Stimulated activated CD8-positive, alpha-beta memory T cell treated with anti-CD3 and anti-CD28 coated beads, Interleukin-12 subunit alpha, Interleukin-12 subunit beta, amount 100 ng/mL, for 24 hours (primary cell): ENCODE data around the gene OR10G8.
"Not testable (repeated sequence)": the region's sequence is repeated elsewhere in the genome, so short reads cannot be mapped to it uniquely, and the experiment has no call there.

Source experiments
- DNase-seq: peaks from one replicate; pipeline ENCODE4 v3.0.0-alpha.2; 2020; ENCODE audit errors: extremely low read depth

OR10G8 gene, protein sequence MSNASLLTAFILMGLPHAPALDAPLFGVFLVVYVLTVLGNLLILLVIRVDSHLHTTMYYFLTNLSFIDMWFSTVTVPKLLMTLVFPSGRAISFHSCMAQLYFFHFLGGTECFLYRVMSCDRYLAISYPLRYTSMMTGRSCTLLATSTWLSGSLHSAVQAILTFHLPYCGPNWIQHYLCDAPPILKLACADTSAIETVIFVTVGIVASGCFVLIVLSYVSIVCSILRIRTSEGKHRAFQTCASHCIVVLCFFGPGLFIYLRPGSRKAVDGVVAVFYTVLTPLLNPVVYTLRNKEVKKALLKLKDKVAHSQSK

DNA sequence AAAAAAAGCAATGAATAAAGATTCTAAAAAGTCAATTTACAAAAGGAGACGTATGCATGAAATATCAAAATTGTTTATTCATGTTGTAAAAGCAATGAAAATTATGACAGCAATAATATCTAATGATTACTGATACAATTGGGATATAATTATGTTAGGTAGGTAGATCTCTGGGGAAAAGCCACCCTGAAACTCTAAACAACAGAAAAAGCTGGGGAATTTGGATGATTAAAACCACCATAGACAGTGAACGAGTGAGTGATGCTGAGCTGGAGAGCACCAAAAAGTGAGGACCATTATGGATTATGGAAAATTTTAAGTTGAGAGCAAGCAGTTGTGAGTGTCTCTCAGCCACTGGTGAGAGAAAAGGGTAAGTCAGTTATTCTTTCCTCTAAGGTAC, at the start of gene OR10G8:
OR10G8 (plus strand) TSS at position 301 of the 400 bp plus-strand sequence. CDS start 2,825 bp downstream, outside the sequence.
- no peak for DNase-seq

DNA sequence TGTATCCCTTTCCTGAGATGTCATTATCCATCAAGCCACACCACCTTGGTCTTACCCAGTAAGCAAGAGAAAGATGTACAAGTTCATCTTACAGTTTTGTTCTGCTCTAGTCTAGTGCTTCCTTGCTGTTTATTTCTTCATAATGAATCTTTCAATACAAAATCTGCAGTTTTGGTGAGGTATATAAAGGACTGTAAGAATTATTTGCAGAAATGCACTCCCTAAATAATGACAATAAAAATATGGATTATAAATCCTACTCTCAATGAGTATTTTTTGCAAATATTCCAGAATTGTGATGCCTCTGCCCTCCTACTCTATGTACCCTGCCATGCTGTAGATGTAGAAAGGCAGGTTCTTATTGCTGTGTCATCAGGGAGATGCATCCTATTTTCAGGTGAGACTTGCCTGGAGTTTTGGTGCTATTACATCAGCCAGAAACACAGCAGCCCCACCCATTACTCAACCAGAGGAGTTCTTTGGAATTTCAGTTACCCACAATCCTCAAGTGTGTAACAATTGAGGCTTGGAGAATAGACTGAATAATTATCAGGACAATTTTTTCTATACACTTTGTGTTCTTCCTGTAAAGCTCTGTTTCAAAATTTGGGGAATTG, 48.8 kb upstream of the OR10G8 start, which contains the start of gene OR10S1:
OR10S1 (minus strand) TSS at position 51 of the 617 bp plus-strand sequence. CDS start 117 bp downstream, outside the sequence.
- no peak for DNase-seq

DNA sequence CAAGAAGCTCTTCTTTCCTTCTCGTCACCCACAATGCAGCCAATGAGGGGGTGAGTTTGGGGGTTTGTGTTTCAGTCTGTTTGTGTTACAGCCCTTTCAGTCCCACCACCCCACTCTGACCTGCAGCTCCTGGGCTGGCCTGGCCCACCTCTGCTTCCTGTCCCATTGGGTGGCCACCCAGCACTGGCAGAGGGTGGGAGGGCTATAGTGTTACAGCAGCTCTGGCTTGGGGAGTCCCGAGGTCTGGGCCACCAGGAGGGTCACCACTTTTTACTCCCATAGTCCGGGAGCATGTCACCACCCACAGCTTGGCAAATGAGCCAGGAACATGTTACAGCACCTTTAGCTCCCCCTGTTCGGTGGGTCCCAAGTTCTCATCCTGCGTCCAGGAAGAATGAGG, 47.3 kb upstream of the OR10G8 start:
- DNase-seq, result no peak

DNA sequence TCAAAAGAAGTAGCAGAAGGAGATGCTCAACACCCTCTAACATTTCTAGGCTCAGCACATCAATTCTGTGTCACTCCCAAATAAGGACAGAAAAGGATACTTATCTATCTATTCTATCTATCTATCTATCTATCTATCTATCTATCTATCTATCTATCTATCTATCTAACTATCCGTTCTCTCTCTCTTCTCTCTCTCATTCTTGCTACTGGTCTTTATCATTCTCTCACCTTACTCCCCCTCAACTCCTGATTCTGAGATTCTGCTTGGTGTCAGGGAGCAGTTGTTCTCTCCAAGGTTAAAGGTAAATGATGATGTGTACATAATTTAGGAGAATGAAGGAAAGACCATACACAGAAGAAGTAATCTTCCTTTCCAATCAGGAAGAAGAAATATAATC, 31.5 kb upstream of the OR10G8 start, which contains the start of gene OR10G6:
OR10G6 (minus strand) TSS at position 43 of the 400 bp plus-strand sequence; CDS start at position 43, 0 bp downstream.
- DNase-seq, result no peak

DNA sequence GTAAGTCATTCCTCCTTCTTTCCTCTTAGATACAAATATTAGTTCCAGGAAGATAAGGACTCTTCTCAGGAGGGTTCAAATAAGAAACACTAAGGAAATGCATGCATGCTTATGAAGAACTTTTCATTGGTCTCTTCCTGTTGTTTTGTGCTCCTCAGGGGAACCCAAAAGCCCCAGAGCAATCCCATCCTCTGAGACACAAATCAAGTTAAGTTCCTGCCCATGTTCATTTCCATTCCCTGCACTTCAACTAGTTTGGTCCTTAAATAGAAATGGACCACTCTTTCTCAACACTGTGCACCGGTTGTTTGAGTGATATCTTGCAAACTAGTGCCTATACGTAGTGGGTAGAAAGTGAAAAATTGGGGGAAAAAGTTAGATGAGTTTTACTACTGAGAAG, 13.9 kb upstream of the OR10G8 start, which contains the start of gene OR10G4:
OR10G4 (plus strand) TSS at position 301 of the 400 bp plus-strand sequence. CDS start 2,578 bp downstream, outside the sequence.
- no peak for DNase-seq

DNA sequence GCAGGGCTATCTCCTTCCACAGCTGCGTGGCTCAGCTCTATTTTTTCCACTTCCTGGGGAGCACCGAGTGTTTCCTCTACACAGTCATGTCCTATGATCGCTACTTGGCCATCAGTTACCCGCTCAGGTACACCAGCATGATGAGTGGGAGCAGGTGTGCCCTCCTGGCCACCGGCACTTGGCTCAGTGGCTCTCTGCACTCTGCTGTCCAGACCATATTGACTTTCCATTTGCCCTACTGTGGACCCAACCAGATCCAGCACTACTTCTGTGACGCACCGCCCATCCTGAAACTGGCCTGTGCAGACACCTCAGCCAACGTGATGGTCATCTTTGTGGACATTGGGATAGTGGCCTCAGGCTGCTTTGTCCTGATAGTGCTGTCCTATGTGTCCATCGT, 10.8 kb upstream of the OR10G8 start:
- DNase-seq, result not testable (repeated sequence)

DNA sequence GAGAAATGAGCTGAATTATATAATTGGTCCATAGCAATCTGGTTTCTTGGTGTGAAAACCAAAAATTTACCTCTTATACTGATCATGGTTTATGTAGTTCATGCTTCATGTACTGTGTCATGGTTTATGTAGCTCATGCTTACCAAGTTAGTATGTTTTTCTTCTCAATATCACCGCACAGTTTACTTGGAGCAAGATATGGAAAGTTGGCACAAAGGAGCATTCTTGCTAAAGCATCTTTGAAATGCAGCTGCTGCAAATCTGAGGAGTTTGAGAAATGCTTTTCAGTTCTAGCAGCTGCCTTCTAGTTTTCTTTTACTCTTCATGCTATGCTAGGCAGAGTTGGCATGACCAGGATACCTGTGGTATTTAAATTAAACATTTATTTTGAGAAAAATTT, 10.1 kb downstream of the OR10G8 start:
- DNase-seq, result no peak

DNA sequence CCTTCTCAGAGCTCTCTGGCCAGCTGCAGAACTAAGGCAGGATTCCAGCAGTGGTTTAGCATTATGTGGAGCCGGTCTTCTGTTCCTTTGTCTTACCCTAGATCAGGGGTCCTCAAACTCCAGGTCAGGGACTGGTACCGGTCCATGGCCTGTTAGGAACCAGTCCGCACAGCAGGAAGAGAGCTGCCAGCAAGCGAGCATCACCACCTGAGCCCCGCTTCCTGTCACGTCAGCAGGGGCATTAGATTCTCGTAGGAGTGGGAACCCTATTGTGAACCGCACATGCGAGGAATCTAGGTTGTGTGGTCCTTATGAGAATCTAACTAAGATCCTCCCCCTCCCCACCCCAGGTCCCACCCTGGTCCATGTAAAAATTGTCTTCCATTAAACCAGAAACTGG, 13.0 kb downstream of the OR10G8 start:
- DNase-seq, result no peak

DNA sequence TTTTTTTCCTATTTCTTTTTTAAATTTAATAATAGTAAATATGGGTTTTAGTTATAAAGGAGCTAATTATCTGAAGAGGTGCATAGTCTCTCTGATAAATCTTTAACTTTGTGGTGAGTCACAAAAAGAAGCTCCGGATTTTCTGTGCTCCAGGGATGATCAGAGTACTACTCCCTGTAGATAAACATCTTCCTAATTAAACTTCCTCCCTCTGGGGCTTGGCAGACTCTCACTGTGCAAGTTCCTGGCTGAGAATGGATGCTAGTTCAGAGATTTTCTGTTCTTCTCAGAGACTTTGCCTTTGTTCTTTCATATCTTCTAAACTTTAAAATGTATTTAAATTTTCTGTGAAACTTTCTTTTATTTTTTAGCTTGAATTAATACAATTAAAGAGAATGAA, 14.7 kb downstream of the OR10G8 start, which contains the start of gene OR10G7:
OR10G7 (minus strand) TSS at position 72 of the 400 bp plus-strand sequence. CDS start 2,324 bp downstream, outside the sequence.
- DNase-seq, result no peak

DNA sequence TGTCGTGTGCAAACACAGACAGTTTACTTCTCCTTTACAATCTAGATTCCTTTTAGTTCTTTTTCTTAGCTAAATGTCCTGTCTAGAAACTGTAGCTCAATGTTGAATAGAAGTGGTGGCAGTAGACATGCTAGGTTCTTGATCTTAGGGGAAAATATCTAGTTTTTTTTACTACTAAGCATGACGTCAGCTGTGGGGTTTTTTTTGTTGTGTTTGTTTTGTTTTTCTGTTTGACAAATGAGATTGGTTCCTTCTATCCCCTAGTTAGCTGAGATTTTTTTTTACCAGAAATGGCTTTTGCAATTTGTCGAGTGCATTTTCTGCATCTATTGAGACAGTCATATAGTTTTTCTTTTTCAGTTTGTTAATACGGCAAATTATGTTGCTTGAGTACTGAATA, 16.8 kb downstream of the OR10G8 start:
- DNase-seq, result no peak

DNA sequence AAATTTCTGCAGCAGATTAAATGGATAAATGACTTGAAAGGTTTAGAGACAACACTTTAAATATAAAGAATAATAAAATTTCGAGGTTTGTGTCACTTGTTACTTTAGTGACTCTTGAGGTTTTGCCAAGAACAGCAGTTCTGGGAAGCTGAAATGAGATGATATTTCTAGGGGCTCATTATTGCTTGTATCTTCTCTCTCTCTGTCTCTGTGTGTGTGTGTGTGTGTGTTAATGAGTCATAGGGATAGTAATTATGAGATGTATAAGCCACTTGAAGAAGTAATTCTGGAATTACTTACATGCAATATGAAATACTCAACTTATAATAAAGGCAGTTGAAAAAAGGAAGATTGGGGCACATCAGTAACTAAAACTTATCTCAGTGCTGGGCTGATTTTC, 24.1 kb downstream of the OR10G8 start:
- DNase-seq, result no peak

DNA sequence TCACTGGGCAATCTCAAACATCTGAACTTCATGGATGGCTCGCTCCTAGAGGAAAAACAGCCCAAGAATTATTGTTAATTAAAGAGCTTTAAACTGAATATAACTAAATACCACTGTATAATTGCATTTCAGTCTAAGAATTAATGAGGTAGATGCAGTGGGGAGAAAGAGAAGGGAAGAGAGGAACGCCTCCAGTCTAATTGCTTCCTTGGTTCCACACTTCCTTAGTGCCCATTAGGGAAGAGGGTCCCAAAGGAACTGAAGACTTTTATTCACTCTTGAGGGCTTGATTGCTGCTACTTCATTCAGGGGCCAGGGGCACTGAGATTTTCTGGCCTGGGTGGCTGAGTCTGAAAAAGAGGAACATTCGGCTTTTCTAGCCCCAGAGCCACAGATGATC, 26.4 kb downstream of the OR10G8 start:
- DNase-seq, result no peak

DNA sequence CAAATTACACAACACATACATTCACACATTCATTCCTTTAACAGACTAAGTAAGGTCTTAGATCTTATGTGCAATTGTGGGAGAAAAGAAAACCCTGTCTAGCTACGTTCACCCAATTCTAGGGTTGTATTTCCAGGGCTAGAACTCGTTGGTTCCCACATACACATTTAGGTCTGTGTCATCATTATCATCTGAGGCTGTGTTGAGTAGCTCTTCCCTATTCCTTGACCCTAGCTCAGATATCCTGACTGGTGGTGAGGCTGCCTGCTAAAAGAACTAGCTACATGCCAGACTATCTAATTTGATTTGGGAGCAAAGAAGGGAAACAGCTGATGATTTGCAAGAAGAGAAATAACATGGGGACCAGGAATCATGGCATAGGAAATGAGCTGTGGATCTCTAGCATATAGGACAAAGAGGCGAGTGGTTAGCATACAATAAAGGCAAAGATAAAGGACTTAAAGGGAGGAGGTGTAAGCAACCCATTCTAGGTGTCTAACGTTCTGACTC, 42.1 kb downstream of the OR10G8 start:
- no peak for DNase-seq

DNA sequence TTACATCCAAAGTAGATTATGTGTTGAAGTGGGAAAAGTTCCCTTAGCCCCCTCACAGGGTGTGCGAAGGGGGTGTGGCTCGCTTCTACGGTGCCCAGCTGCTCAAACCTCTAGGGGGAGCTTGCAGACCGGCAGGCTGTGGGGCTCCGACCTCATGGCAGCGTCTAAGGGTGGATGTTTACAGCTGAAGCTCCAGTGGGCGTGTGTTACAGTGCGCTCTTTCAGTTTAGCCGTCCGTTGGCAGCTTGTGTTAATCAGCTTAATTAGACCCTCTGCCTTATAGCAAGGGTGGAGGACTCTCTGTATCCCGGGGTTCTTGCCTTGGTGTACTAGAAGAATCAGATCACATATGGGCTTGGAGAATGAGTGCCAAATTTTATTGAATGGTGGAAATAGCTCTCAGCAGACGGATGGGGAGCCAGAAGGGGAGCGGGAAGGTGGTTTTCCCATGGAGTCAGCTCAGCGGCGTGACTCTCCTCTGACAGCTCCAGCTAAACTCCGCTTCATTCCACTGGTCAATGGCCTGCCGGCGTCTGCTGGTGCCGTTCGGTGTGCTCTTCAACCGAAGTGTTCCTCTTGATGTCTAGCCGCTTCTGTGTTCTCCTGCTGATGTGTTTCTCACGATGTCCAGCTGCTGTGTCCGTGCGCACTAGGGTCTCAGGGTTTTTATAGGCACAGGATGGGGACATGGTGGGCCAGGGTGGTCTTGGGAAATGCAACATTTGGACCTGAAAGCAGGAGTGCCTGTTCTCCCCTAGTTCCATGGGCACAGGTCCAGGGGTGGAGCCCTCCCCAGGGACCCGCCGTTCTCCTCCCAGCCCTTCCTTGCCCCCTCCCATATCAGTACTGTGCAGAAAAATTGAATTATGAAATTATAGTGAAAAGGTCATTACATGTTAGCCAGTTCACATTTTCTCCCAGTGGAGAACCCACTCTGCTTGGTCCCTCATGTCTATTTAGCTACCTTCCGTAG, 43.1 kb downstream of the OR10G8 start:
- no peak for DNase-seq

DNA sequence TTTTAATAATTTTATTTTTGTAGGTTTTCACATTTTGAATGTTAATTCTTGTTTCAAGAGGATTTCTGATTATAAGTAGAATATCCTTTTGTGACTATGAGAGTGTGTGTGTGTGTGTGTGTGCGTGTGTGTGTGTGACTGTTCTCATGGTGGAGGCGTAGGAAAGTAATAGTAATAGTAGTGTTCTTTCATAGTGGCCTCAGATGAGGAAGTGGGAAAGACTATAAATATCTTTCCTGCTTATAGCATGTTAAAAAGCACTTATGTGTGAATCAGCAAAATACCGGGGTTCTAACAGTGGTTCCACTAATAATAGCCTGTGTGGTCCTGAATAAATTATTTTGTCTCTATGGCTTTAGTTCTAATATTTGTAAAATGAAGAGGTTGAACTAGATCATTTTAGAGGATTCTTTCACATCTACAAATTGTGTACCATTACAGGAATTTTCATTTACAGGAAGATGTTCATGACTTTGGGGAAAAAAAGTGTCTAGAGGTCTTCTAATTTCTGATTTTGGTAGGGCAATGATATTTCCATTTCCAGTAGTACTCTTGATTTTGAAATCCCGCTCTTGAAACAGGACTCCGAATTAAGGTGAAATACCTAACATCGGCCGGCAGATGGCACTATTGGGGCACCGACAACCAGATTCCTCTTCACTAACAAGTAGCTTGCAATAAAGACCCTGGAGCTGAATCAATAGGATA, 44.5 kb downstream of the OR10G8 start:
- peak; percentile 20 for DNase-seq

DNA sequence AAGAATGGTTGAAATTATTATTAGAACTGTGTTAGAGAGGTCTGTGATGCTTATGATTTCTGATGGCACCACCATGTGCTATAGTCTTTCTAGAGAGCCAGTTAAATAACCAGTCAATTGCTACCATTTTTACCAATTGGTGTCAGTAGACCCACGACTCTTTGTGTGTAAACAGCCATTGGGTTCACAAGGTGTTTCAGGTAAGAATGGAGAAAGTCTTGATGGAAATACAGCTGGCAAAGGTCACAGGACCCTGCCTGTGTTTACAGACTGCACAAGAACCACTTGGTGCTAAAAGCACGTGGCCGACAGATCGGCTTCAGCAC, 45.0 kb downstream of the OR10G8 start:
- no peak for DNase-seq

DNA sequence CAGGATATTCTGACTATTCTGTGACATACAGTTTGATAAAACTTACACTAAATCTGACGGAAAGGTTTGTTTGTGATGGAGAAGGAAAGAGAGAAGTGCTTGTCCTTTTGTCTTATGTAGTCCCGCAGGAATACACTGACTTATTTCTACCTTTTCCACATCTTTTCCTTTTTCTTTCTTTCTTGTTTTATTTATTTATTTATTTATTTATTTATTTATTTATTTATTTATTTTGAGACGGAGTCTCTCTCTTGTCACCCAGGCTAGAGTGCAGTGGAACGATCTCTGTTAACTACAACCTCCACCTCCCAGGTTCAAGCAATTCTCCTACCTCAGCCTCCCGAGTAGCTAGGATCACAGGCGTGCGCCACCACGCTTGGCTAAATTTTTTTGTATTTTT, 45.5 kb downstream of the OR10G8 start:
- no peak for DNase-seq

DNA sequence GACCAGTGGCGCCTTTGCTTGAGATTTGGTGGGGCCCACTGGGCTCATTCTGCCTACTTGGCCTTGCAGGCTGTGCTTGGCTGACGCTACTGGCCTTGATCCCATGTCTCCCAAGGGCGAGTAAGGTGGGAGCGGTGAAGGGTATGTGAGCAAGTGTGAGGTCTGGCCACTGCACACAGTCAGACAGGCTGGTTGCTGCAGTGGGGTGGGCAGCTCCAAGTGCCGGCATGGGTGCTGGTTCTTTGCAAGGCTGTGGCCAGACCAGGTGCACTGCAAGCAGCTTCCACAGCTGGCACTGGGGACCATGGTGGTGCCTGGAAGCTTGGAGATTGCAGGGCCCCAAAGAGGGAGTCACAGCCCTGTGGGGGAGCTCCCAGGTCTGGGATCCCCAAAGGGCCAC, 48.0 kb downstream of the OR10G8 start:
- DNase-seq, result no peak

DNA sequence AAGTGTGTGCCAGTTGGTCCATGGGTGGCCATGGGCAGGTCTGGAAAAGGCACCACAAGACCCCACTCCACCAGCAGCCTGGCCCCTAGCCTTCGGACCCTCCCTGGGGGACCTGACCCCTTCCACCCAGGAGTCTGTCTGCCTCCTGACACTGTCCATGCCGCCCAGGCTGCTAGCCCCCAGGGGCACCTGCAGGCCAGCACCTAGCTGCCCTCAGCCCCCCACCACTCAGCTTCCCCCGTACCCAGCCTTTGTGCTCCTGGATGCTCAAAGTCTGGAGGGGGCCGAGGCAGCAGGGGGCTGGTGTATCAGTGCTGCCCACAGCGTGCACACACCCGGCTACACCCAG, 48.9 kb downstream of the OR10G8 start:
- no peak for DNase-seq

DNA sequence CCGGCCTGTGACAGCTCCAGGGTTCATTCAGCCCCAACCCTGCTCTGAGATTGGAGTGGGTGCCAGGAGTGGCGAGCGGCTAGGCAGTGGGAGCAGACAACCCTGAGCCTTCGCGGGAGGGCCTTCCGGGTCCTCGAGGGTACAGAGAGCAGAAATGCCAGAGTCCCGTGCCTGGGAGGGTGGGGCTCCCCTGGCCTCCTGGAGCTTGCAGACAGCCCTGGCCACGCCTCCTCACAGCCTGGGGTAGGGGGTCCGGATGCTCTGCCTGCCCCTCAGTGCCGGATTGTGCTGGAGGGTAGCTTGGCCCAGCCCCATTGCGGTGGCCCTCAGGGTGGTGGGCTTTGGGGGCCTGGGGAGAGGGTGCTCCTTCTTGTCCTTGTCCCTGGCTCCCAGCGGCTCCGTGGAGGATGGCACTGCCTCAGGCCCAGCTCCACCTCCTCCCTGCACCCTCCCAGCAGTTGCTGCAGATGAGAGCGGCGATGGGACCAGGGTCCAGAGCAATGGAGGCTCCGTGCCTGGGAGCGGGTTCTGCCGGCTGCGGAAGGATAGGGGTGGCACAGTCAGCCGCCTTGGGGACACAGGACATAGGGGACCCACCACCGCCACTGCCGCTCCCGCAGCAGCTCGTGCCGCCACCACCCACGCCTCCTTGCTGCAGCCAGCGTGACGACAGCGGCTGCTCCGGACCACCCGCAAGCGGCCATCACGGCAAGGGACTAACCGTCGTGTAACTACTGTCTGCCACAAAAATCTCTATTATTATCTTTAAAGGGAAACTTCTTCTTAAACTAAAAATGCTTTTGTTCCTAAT, 49.4 kb downstream of the OR10G8 start:
- no peak for DNase-seq
